Measurements from ENCODE around the gene MADCAM1.

Gene MADCAM1

DNA sequence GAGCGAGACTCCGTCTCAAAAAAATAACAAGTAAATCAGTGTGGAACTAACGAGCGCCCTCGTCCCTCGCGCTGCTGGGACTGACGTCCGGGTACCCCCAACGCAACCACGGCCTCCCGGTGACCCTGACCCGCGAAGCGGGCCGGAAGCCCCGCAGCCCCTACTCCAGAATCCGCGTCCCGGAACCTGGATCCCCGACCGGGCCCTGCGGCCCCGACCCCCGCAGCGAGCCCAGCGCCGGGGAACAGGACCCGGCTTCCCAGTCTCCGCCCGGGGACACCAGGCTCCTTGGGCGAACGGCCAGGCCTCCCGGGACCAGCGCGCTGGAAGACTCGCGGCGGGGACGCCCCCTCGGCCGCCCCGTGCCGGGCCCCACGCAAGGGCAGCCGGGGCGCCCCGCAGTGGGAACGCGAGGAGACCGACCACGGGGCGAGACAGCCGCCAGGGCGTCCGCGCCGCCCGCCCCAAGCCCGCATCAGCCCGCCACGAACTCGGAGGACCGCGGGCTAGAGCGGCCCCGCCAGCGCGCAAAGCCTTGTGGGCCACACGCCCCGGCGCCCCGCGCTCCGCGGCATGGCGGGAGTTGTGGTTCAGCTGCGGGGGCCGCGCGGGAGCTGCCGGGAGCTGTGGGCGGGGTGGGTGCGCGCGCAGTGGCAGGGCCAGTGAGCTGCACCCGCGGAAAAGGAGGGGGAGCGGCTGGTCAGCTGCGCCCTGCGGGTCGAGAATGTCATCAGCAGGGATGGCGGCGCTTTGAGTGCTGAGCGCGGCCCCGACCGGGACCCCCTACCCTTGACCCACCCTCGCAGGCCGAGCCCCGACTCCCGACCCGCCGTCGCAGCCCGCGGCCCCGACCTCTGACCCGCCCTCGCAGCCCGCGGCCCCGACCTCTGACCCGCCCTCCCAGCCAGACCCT is 7.5 kb upstream of the MADCAM1 start:
- peak; percentile 90 for DNase-seq (ENCODE audit: low read depth)

DNA sequence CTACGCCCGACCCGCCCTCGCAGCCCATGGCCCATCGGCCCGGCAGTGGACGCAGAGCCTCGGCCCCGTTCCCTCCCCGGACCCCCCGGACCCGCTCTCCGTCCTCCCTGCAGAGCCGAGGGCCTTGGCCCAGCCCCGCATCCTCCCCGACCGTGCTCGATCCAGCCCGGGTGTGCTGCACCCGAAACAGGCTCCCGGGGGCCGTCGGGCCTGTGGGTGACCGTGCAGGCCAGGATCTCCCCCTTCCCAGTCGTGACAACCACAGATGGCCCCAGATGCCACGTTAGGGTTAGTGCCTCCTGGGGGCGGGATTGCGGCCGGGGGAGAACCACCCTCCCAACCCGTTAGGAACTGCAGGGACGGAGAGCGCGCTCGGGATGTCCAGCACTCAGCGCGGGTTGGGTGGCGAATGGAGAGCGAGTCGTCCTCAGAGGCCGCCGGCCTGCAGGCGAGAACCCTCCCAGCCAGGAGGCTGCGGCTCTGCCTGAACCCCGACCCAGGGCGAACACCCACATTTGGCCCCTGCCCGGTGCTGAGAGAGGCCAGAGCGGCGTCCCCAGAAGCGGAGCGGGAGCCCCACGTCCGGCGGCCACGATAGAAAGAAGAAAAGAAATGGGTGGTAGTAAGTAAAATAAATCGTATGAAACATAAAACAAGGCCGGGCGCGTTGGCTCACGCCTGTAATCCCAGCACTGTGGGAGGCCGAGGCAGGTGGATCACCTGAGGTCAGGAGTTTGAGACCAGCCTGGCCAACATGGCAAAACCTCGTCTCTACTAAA is 6.7 kb upstream of the MADCAM1 start:
- DNase-seq (ENCODE audit: low read depth), result no peak

DNA sequence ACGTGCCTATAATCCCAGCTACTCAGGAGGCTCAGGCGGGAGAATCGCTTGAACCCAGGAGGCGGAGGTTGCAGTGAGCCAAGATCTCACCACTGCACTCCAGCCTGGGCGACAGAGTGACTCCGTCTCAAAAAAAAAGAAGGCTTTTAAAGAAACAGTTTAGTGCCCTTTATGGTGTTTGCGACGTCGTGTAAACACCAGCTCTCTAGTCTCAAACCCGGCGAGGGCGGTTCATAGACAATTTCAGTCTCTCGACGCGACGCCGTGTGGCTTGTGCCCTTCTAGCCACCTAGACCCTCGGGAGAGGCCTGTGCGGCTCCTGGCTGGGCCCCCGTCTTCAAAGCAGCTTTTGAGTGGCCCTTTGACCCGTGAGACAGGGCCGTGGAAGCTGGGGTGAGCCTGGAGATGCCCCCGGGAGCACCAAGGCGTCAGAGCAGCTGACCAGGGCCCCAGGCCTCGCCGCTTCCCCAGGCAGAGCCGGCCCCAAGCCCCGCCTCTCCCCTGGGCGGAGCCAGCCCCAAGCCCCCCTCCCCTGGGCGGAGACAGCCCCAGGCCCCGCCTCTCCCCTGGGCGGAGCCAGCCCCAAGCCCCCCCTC is 5.0 kb upstream of the MADCAM1 start:
- no peak for DNase-seq (ENCODE audit: low read depth)

DNA sequence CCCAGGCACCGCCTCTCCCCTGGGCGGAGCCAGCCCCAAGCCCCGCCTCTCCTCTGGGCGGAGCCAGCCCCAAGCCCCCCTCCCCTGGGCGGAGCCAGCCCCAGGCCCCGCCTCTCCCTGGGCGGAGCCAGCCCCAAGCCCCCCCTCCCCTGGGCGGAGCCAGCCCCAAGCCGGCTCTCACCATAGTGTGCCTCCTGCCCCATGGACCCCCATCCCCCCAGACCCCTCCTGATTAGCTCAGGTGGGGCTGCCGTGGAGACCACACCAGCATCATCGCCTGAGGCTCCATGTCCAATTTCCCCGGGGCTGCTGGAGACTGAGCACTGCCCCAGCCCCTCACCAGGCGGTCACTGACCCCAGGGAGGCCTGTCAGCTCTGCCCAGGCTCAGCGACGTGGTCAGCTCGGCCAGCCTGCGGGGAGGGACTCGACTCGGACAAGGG is 4.2 kb upstream of the MADCAM1 start:
- no peak for DNase-seq (ENCODE audit: low read depth)

DNA sequence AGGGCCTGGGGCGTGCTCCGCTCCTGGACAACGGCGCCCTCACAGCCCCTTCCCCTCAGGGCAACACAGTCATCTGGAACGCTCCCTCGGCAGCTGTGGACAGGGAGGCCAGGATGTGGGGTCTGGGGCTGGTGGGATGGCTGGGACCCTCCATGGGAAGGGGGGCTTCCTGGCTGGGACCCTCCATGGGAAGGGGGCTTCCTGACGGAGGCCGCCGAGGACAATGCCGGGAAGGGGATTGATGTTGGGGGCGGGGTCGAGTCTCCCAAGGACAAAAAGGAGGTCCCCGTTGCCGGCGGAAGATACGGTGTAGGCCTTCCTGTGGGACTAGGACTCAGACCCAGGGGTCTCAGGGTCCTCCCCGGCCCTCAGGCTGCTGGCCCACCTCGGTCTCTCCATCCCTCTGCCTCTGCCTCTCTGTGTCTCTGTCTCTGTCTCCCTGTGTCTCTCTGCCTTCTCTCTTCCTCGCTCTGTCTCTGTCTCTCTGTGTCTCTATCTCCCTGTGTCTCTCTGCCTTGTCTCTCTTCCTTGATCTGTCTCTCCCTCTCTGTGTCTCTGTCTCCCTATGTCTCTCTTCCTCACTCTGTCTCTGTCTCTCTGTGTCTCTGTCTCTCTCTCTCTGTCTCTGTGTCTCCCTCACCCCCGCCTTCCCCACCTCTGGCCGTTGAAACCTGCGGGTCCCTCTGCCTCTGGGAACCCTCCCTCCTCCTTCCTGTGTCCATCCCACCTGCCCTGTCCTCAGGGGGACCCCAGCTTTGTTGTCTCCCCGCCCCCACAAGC is 2.7 kb upstream of the MADCAM1 start:
- no peak for DNase-seq (ENCODE audit: low read depth)

DNA sequence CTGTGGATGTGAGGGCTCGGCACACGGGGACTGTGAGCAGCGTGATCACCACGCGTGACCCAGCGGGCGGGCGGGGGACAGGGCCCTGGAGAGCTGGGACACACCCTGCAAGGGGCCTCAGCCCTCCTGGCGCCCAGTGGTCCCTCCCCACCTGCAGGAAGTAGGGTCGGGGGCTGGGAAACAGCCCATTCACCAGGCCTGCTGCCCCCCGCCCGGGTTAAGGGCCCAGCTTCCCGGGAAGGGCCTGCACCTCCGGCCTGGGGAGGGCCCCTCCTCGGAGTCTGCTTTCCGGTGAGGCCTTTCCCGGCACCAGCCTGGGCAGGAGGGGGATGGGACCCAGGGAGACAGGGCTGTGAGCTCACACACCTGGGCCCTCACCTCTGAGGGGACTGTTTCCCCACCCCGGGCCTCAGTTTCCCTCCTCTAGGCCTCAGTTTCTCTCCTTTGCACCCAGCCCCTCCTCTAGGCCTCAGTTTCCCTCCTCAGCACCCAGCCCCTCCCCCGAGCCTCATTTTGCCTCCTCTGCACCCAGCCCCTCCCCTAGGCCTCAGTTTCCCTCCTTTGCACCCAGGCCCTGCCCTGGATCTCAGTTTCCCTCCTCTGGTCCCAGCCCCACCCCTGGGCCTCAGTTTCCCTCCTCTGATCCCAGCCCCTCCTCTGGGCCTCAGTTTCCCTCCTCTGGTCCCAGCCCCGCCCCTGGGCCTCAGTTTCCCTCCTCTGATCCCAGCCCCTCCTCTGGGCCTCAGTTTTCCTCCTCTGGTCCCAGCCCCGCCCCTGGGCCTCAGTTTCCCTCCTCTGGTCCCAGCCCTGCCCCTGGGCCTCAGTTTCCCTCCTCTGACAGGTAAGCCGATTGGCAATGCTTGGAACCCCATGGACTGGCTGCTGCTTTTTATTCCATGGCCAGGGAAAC is 1.9 kb upstream of the MADCAM1 start:
- DNase-seq (ENCODE audit: low read depth), result no peak

DNA sequence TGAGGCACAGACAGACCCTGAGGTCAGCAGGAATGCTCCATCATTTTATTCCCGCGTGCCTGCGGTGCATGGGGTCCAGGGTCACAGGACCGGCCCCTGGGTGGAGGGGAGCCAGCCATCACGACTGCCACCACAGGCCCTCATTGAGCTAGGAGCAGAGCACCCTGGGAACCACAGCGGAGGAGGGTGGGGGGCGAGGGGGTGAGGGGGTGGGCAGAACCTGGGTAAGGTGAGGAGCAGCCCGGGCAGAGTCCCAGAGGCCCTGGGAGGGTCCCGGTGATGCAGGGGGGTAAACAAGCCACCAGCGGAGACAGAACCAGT is 1.2 kb upstream of the MADCAM1 start:
- DNase-seq (ENCODE audit: low read depth), result no peak

DNA sequence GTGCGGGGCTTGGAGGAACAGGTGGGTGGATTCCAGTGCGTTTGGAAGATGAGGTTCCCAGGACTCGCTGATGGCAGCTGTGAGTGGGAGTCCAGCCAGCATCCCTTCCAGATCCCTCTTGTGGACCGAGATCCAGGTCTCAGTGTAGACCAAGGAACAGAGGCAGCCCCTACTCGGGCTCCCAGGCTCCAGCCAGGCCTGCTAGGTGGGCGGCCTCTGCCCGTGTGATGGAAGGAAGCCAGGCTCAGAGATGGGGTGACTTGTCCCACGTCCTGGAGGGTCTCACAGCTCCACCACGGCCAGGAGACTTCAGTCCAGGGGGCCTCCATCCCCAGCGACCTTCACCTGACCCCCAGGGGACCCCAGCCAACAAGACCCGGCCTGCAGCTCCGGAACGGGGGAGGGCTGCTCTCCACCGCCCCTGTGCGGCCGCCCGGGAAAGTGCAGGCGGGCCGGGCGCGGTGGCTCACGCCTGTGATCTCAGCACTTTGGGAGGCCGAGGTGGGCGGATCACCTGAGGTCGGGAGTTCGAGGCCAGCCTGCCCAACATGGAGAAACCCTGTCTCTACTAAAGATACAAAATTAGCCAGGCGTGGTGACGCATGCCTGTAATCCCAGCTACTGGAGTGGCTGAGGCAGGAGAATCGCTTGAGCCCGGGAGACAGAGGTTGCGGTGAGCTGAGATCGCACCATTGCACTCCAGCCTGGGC is 729 bp upstream of the MADCAM1 start:
- DNase-seq (ENCODE audit: low read depth), result no peak

DNA sequence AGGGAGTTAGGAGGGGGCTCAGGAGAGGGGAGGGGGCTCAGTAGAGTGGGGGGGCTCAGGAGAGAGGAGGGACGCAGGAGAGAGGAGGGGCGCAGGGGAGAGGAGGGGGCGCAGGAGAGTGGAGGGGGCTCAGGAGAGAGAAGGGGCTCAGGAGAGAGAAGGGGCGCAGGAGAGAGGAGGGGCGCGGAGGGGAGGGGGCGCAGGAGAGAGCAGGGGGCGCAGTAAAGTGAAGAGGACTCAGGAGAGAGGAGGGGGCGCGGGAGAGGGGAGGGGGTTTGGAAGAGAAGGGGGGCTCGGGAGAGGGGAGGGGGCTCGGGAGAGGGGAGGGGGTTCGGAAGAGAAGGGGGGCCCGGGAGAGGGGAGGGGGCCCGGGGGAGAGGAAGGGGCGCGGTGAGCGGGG is 700 bp downstream of the MADCAM1 start:
- no peak for DNase-seq (ENCODE audit: low read depth)

DNA sequence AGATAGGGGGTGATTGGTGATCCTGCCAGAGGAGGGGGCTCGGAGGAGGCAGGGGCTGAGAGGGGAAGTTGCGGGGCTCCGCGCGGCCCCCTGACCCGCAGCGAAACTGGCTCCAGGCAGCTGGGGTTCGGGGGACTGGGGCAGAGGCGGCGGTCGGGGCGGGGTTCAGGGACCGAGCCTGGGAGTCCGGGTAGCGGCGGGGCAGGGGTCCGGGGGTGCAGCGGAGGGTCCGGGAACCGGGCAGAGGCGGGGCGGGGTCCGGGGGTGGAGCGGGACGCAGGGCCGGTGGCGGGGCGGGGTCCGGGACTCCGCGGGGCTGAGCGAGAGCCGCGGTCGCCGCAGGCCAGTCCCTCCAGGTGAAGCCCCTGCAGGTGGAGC is 1.2 kb downstream of the MADCAM1 start:
- no peak for DNase-seq (ENCODE audit: low read depth)

DNA sequence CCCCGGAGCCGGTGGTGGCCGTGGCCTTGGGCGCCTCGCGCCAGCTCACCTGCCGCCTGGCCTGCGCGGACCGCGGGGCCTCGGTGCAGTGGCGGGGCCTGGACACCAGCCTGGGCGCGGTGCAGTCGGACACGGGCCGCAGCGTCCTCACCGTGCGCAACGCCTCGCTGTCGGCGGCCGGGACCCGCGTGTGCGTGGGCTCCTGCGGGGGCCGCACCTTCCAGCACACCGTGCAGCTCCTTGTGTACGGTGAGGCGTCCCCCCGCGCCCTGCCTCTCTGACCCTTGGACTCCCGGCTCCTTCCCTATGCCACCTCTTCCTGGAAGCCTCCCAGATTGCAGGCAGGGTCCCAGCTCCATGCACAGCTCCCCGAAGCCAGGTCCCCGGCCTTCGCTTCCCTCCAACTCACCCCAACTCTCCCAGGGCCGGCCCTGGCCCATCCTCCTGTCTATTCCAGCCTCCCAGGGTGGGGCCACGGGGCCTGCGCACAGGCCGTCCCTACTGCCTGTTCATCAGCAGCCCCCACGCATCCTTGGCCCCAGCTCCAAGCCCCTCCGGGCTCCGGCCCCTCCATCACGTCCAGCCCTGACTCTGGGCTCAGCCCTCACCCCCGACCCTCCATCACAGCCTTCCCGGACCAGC is 1.7 kb downstream of the MADCAM1 start:
- DNase-seq (ENCODE audit: low read depth), result no peak

DNA sequence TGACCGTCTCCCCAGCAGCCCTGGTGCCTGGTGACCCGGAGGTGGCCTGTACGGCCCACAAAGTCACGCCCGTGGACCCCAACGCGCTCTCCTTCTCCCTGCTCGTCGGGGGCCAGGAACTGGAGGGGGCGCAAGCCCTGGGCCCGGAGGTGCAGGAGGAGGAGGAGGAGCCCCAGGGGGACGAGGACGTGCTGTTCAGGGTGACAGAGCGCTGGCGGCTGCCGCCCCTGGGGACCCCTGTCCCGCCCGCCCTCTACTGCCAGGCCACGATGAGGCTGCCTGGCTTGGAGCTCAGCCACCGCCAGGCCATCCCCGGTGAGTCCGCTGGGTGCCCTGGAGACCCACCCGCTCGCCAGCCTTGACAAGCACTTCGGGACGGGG is 2.2 kb downstream of the MADCAM1 start:
- DNase-seq (ENCODE audit: low read depth), result no peak

DNA sequence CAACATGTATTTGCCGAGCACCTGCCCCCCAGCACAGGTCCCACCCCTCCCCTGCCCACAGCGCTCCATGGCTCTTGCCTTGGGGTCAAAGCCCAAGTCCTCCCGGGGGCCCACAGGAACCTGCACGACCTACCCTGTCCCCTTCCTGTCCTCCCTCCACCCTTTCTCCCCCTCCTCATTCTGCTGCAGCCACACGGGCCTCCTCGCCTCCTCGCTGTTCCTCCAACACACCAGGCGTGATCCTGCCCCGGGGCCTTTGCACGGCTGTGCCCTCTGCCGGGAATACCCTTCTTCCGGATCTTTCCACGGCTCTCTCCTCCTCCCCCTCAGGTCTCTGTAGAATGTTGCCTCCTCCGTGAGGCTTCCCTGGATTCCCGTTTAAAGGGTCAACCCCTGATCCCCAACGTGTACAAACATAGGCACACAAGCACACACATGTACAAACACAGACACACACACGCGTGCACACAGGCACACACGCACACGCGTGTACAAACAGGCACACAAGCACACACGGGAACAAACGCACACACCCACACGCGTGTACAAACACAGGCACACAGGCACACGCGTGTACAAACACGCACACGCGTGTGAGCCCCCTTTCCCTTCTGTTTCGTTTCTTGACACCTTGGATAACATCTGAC is 2.8 kb downstream of the MADCAM1 start:
- no peak for DNase-seq (ENCODE audit: low read depth)

DNA sequence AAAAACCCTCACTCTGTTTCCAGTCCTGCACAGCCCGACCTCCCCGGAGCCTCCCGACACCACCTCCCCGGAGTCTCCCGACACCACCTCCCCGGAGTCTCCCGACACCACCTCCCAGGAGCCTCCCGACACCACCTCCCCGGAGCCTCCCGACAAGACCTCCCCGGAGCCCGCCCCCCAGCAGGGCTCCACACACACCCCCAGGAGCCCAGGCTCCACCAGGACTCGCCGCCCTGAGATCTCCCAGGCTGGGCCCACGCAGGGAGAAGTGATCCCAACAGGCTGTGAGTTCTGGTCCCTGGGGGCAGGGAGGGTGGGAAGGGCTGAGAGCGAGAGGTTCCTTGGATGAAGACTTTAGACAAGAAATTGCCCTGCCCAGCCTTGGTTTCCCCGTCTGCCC is 5.4 kb downstream of the MADCAM1 start:
- DNase-seq (ENCODE audit: low read depth), result no peak

DNA sequence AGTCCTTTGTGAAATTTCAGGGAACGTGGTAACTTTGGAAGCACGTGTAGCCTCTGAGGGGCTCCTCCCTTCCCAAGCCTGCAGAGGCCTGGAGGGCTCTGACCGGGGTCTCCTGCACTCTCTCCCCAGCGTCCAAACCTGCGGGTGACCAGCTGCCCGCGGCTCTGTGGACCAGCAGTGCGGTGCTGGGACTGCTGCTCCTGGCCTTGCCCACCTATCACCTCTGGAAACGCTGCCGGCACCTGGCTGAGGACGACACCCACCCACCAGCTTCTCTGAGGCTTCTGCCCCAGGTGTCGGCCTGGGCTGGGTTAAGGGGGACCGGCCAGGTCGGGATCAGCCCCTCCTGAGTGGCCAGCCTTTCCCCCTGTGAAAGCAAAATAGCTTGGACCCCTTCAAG is 8.3 kb downstream of the MADCAM1 start:
- no peak for DNase-seq (ENCODE audit: low read depth)

DNA sequence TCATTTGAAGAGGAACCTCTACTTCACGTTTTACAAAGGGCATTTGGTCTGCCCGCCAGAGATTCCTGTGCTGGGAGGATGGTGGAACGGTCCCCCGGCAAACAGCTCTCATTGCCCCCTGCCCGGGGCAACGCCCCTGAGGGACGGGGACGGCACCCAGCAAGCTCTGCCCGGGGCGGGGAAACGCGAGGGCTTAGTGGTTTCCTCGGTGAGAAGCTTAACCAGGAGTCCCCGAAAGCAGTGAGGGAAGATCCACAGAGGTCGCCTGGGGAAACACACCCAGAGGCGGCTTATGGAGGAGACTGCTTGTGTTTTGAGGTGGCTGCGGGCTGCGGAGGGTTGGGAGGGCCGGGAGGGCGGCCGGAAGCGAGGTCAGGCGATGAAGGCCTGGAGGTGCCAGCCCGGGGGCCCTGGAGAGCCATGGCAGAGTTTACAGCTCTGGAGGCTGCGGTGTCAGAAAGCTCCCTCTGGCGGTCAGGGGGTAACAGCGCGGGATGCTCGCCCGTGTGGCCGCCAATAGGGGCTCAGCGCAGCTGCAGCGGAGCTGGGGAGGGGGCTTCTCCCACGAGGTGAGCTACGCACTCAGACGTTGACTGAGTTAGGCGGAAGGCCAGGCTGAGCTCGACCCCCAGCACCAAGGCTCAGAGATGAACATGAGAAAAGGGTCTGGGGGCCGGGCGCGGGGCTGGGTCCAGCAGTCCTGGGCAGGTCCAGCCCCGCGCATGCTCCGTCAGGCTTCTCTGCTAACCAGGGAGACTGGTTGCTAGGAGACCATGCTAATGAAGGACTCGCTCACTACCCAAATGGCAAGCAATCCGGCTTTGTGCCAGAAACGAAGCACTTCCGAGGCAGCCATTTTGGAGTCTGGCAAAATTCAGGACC is 10.4 kb downstream of the MADCAM1 start:
- DNase-seq (ENCODE audit: low read depth), result peak; percentile 87

DNA sequence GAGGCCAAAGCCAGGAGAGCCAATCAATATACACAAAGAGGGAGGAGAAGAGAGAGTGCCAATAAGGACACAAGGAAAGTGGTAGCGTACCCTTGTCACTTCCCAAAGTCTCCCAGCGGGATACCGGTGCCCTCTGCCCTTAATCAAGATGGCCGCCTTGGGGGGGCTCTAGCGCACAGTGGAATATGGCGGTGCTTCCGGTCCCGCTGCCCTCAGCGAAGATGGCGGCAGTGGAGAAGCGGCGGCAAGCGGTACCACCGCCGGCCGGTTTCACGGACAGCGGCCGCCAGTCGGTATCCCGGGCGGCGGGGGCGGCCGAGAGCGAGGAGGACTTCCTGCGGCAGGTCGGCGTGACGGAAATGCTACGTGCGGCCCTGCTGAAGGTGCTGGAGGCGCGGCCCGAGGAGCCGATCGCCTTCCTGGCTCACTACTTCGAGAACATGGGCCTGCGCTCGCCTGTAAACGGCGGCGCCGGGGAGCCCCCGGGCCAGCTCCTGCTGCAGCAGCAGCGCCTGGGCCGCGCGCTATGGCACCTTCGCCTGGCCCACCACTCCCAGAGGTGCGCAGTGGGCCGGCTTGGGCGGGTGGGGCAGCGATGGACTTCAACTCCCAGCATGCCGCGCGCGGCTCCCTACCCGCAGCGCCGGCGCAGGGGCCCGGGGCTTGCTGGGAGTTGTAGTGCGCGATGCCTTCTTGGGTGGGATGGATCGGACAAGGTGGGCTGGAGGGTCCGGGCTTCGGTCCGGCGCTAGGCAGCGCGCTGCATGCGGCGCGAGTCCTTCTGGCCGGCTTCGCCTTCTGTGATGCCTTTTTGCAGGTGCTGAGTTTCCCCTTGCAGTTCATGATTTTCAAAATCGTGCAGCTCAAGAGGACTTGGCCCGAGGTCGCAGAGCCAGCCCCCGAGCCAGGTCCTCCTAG is 11.3 kb downstream of the MADCAM1 start, which contains the start of gene TPGS1:
Gene TPGS1, plus strand, starts transcription at position 212 of the 918 bp plus-strand sequence. Its CDS starts 10 bp downstream, at position 222.
- DNase-seq (ENCODE audit: low read depth), result peak; percentile 77

Measured in stimulated activated CD8-positive, alpha-beta memory T cell treated with anti-CD3 and anti-CD28 coated beads, Interleukin-12 subunit alpha, Interleukin-12 subunit beta, amount 100 ng/mL, for 4 hours (primary cell).